22Rv1 (cell line): ENCODE results near the gene APOBEC3G.

Experiments used
- H3K27ac ChIP-seq: fragments of 450-650 bp; 2 replicates; pipeline ENCODE4 v1.5.1; 2017
- ZFX ChIP-seq: fragments of 450-650 bp; IDR thresholded peaks from 2 replicates; pipeline ENCODE4 v1.6.1; 2017; ENCODE audit warnings: antibody characterized with exemption, borderline replicate concordance
- TF ChIP-seq, protein P1 (sequence below): fragments of 450-650 bp; IDR thresholded peaks from 2 replicates; pipeline ENCODE4 v1.5.1; 2017; ENCODE audit warnings: mild to moderate bottlenecking

APOBEC3G gene

DNA sequence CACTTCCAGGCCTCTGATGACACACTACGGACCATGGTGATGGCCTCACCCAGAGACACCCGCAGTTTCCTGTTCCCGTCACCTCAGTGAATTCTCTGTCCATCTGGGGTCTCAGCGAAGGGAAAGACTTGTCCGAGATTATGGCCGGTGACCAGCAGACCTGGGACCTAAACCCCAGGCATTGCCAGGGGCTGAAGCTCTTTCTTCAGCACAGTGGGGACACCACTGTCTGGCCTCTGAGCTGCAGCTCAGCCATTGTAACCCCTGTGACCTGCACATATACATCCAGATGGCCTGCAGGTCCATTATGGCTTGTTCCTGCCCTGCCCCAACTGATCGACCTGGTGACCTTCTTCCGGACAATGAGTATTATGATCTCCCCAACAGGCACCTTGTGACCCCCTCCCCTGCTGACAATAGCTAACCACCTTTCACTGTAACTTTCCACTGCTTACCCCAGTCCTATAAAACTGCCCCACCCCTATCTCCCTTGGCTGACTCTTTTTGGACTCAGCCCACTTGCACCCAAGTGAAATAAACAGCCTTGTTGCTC lies 53.2 kb downstream of the APOBEC3G start:
- TF ChIP-seq, protein P1, sequence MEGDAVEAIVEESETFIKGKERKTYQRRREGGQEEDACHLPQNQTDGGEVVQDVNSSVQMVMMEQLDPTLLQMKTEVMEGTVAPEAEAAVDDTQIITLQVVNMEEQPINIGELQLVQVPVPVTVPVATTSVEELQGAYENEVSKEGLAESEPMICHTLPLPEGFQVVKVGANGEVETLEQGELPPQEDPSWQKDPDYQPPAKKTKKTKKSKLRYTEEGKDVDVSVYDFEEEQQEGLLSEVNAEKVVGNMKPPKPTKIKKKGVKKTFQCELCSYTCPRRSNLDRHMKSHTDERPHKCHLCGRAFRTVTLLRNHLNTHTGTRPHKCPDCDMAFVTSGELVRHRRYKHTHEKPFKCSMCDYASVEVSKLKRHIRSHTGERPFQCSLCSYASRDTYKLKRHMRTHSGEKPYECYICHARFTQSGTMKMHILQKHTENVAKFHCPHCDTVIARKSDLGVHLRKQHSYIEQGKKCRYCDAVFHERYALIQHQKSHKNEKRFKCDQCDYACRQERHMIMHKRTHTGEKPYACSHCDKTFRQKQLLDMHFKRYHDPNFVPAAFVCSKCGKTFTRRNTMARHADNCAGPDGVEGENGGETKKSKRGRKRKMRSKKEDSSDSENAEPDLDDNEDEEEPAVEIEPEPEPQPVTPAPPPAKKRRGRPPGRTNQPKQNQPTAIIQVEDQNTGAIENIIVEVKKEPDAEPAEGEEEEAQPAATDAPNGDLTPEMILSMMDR: no peak
- TF ChIP-seq ZFX: no peak
- H3K27ac ChIP-seq: no peak overlapping the region

DNA sequence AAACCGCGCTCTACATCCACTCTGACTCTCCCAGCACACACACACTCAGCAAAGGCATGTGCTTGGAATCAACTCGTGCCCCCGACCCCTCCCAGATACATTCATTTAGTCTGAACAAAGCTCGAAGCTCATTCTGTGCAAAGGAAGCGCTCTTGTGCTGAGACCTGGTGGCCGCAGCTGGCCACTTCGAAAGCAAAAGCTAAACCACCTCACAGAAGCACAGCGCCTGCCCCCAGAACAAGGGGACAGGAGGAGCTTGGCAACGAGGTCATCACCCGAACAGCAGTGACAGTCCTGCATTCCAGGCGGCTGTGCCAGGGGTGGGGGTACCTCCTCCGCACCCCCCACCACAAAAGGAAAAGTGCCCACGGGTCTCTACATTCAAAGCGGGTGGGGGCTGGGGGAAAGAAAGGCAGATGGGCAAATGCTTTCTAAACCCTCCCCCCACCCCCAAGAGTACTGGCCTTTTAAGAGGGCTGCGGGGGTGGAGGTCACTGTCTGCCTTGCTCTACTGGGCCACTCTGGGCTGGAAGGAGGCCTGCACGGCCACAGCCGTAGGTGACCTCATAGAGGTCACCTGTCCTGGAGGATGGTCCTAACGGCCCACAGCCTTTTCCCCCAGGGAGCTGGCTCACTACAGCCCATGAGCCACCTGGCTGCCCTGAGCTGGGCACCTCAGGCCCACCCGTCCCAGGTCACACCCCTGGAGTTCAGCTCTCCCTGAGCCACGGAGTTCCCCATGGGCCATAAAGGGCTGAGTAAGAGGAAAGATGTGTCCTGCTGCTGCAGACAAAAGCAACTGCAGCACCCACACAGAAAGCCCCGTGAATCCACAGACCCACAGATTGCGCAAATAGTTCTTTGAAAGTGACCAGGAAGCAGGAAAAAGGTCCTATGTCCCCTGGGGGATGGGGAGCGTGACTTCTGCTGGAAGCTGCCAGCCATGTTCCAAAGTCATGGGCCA lies 54.1 kb downstream of the APOBEC3G start:
- no peak overlapping the region for H3K27ac ChIP-seq
- TF ChIP-seq ZFX: no peak
- TF ChIP-seq, protein P1: no peak

DNA sequence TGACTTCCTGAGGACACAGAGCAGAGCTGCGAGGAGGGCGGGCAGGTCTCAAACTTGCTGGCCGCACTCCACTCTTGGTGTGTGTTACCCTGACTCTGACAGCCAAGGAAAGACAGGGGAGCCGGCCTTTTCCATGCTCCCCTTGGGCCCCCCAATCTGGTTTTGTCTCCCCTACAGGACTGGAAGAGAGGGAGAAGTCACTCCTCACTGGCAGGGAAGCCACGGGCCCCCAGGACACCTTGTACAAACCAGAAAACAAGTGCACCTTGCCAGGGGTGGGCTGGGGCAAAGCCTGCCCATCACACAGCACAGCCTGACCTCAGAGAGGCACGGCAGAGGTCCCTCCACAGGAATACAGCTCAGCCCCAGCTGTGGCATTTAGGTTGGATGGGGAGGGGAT lies 55.2 kb downstream of the APOBEC3G start:
- H3K27ac ChIP-seq: no peak overlapping the region
- TF ChIP-seq ZFX: no peak
- TF ChIP-seq, protein P1: no peak

DNA sequence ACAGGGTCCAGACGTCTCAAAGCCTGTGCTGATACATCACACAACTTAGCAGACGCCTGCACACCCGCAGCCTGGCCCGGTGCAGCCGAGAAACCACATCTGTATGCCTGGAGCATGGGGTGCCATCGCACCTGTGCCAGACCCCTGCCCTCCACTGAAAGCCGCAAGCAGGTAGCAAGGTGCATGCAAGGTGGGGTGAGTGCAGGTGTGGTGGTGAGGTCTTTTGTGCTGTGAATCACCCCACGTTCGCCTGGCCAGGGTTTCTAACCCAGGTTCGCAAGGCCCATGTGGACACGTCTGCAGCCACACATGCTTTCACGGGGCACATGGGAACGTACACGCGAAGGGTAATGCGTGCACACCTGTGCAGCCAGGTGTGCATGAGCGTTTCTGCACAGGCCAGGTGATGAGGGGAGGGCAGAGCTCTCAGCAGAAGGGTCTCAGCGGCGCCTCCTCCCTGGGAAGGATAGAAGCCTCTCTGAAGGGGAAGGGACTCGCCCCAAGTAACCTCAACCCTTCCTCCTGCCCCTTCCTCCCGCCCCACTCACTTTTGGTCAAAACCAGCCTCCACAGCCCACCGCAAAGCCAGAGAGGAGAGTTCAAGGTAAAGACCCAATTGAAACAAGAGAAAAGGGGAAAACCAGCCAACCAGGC lies 55.9 kb downstream of the APOBEC3G start:
- TF ChIP-seq ZFX: no peak
- TF ChIP-seq, protein P1: no peak
- no peak overlapping the region for H3K27ac ChIP-seq

DNA sequence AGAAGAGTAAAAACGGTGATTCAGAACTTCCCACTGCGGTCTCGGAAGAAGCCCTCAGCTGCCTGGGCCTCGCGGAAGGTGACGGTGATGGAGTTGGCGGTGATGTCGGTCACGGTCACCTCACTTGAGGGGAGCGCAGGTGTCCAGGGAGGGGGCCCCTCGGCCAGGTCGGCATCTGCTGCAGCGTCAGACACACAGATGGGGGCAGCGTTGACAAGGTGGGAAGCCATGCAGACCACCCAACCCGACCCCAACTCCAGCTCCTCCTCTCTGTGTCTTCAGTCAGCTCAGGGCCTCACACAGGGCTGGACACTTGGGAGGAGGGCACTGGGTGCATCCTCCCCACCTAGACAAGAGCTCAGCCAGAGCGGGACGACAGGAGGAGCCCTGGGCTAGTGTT lies 56.8 kb downstream of the APOBEC3G start:
- TF ChIP-seq, protein P1: no peak
- H3K27ac ChIP-seq: no peak overlapping the region

DNA sequence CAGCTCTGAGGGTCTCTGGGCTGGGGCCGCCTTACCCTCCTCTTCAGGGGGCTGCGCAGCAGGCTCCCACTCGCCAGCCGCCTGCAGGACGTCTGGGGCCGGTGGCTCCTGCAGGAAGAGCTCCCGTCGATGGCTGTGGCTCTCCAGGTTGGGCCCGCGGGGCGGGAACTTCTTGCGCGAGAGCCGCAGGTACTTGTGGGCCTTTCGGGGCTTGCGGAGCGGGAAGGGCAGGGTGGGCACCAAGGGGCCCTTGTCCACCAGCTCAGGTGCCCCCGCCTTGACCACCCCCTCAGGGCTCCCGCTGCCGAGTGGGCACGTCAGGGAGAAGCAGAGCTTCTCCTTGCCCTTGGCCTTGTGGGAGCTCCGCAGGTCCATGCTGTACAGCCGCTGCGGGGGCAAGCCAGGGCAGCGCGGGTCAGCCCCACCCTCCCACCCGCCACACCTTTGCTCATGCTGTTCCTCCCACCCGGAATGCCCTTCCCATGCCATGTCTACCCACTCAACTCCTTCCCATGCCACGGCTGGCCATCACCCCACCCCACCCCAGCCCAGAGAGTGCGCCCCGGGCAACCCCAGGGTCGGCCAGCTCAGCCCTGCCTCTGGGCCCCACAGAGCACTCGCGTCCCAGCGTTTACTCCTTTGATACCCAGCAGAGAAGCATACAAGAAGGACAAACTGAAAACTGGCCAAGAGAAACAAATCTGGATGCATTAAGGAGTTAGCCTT lies 57.5 kb downstream of the APOBEC3G start:
- no peak for TF ChIP-seq ZFX
- TF ChIP-seq, protein P1: no peak
- no peak overlapping the region for H3K27ac ChIP-seq
